OCI-LY3 (cell line): ENCODE results near the gene CSF3R.

Experiments used
- EZH2phosphoT487 ChIP-seq: fragments of 200-600 bp; shearing (Covaris generic); IDR thresholded peaks from 2 replicates; pipeline ENCODE4 v1.6.1; 2018; ENCODE audit warnings: antibody characterized with exemption, mixed run types, low read depth
- TF ChIP-seq, protein P1 (sequence below): fragments of 200-600, 300-600 bp; sonication (generic); IDR thresholded peaks from 2 replicates; pipeline ENCODE4 v1.5.1; 2014; ENCODE audit warnings: antibody characterized with exemption, low read length, low read depth

- TF ChIP-seq, protein P1, sequence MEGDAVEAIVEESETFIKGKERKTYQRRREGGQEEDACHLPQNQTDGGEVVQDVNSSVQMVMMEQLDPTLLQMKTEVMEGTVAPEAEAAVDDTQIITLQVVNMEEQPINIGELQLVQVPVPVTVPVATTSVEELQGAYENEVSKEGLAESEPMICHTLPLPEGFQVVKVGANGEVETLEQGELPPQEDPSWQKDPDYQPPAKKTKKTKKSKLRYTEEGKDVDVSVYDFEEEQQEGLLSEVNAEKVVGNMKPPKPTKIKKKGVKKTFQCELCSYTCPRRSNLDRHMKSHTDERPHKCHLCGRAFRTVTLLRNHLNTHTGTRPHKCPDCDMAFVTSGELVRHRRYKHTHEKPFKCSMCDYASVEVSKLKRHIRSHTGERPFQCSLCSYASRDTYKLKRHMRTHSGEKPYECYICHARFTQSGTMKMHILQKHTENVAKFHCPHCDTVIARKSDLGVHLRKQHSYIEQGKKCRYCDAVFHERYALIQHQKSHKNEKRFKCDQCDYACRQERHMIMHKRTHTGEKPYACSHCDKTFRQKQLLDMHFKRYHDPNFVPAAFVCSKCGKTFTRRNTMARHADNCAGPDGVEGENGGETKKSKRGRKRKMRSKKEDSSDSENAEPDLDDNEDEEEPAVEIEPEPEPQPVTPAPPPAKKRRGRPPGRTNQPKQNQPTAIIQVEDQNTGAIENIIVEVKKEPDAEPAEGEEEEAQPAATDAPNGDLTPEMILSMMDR = no peak
- TF ChIP-seq EZH2phosphoT487 = no peak
Observed at GRCh38 chr1:36466370-36467026, 16.2 kb downstream of the CSF3R start.
